Liver (tissue), 9 donors: ENCODE measurements around the gene ACOXL. TPM values are rescaled to one million over a fixed set of nuclear protein-coding genes. Genes with fewer than 3 reads are reported as not detected.

Source experiments
- DNase-seq: peaks from one replicate; pipeline ENCODE4 v3.0.0-alpha.2; 2017; ENCODE audit warnings: low spot score
- H3K27ac ChIP-seq, 2 donors: one replicate each; pipeline ENCODE4 v1.7.0; 2013; ENCODE audit warnings: inconsistent platforms in 2 of 2, low read length in 2 of 2, control low read depth in 1 of 2, low read depth in 1 of 2, mild to moderate bottlenecking in 1 of 2
- H3K27me3 ChIP-seq, 4 donors: one replicate each; pipeline versions ENCODE4 v1.6.1 to v1.7.0; 2013; ENCODE audit warnings: low read length in 3 of 4, inconsistent platforms in 1 of 4, mild to moderate bottlenecking in 1 of 4, moderate library complexity in 1 of 4; ENCODE audit not compliant: control insufficient read depth in 4 of 4, insufficient read depth in 4 of 4
- H3K36me3 ChIP-seq, 4 donors: one replicate each; pipeline versions ENCODE4 v1.6.1 to v1.7.0; 2013; ENCODE audit warnings: low read length in 3 of 4, mild to moderate bottlenecking in 3 of 4, low read depth in 1 of 4, moderate library complexity in 1 of 4; ENCODE audit not compliant: control insufficient read depth in 4 of 4, insufficient read depth in 3 of 4
- H3K4me1 ChIP-seq, 4 donors: one replicate each; pipeline versions ENCODE4 v1.6.1 to v1.7.0; 2013; ENCODE audit warnings: low read length in 3 of 4, mild to moderate bottlenecking in 3 of 4, moderate library complexity in 1 of 4; ENCODE audit not compliant: control insufficient read depth in 4 of 4, insufficient read depth in 4 of 4
- H3K4me3 ChIP-seq, 3 donors: one replicate each; pipeline versions ENCODE4 v1.6.1 to v1.7.0; 2013; ENCODE audit warnings: low read length in 3 of 3, control low read depth in 1 of 3, low read depth in 1 of 3, mild to moderate bottlenecking in 1 of 3
- H3K9ac ChIP-seq, 2 donors: one replicate each; pipeline ENCODE4 v1.7.0; 2013; ENCODE audit warnings: low read length in 2 of 2, mild to moderate bottlenecking in 2 of 2, moderate library complexity in 2 of 2, control low read depth in 1 of 2, low read depth in 1 of 2
- H3K9me3 ChIP-seq, 4 donors: one replicate each; pipeline versions ENCODE4 v1.6.1 to v1.7.0; 2013; ENCODE audit warnings: low read length in 3 of 4; ENCODE audit not compliant: control insufficient read depth in 4 of 4
- ATF3 ChIP-seq: IDR thresholded peaks from 2 replicates; pipeline ENCODE4 v1.6.1; 2016; ENCODE audit warnings: antibody characterized with exemption
- CTCF ChIP-seq: fragments of 150-350 bp; IDR thresholded peaks from 2 replicates; pipeline ENCODE4 v1.5.1; 2017; ENCODE audit warnings: improper control_type of control experiment, low read depth, low read length; ENCODE audit not compliant: missing input control
- EGR1 ChIP-seq, 2 donors: IDR thresholded peaks; 2 replicates each; pipeline ENCODE4 v1.6.1; 2016 to 2018; ENCODE audit warnings: antibody characterized with exemption in 2 of 2, low read depth in 2 of 2
- FOXA1 ChIP-seq: IDR thresholded peaks from 2 replicates; pipeline ENCODE4 v1.6.1; 2016; ENCODE audit warnings: antibody characterized with exemption
- GABPA ChIP-seq, 2 donors: IDR thresholded peaks in 1 of 2; conservative IDR thresholded peaks in 1 of 2; 2 replicates each; pipeline ENCODE4 v1.6.1; 2016; ENCODE audit warnings: antibody characterized with exemption in 2 of 2, mild to moderate bottlenecking in 1 of 2, moderate library complexity in 1 of 2
- HNF4A ChIP-seq, 2 donors: conservative IDR thresholded peaks; 2 replicates each; pipeline ENCODE4 v1.6.1; 2016; ENCODE audit warnings: antibody characterized with exemption in 2 of 2, mild to moderate bottlenecking in 2 of 2
- HNF4G ChIP-seq: IDR thresholded peaks from 2 replicates; pipeline ENCODE4 v1.6.1; 2016; ENCODE audit warnings: antibody characterized with exemption
- JUND ChIP-seq, 2 donors: IDR thresholded peaks; 2 replicates each; pipeline ENCODE4 v1.6.1; 2016; ENCODE audit warnings: antibody characterized with exemption in 2 of 2
- NR2F2 ChIP-seq: IDR thresholded peaks from 2 replicates; pipeline ENCODE4 v1.6.1; 2016; ENCODE audit warnings: antibody characterized with exemption
- RAD21 ChIP-seq, 2 donors: IDR thresholded peaks; 2 replicates each; pipeline ENCODE4 v1.6.1; 2016; ENCODE audit warnings: antibody characterized with exemption in 2 of 2, mild to moderate bottlenecking in 2 of 2
- RXRA ChIP-seq, 2 donors: IDR thresholded peaks; 2 replicates each; pipeline ENCODE4 v1.6.1; 2017 to 2018; ENCODE audit warnings: antibody characterized with exemption in 2 of 2, mild to moderate bottlenecking in 1 of 2
- SP1 ChIP-seq: IDR thresholded peaks from 2 replicates; pipeline ENCODE4 v1.6.1; 2018; ENCODE audit warnings: antibody characterized with exemption, mild to moderate bottlenecking
- TAF1 ChIP-seq: conservative IDR thresholded peaks from 2 replicates; pipeline ENCODE4 v1.6.1; 2016; ENCODE audit warnings: antibody characterized with exemption, mild to moderate bottlenecking
- YY1 ChIP-seq: IDR thresholded peaks from 2 replicates; pipeline ENCODE4 v1.6.1; 2016; ENCODE audit warnings: antibody characterized with exemption, mild to moderate bottlenecking
- ZBTB33 ChIP-seq: IDR thresholded peaks from 2 replicates; pipeline ENCODE4 v1.6.1; 2016; ENCODE audit warnings: antibody characterized with exemption
- WGBS: extraction: QIAGEN DNeasy Blood & Tissue Kit; methylation state at CpG from one replicate; pipeline ENCODE4 v1.1.7; 2013; 5-methylcytosine and 5-hydroxymethylcytosine counted together
- polyA plus RNA-seq, 2 donors: library from polyadenylated mRNA; stranded (reverse) in 1 of 2; unstranded in 1 of 2; fragments of 200-250 nt in 1 of 2; fragments of >200 nt in 1 of 2; fragmentation: Nextera tagmentation in 1 of 2; extraction: Ambion mirVana in 1 of 2; gene quantifications; one replicate each; pipeline versions ENCODE4 v1.2.1 to v1.2.3, GENCODE V29; 2013 to 2015
- total RNA-seq, 2 donors: library from RNA; depleted of rRNA; stranded (reverse); fragments of >200 nt; gene quantifications; one replicate each; pipeline ENCODE4 v1.2.3, GENCODE V29; 2014
- donor health status: healthy.
- donor health status: healthy.
- donor health status: healthy.
- donor health status: healthy.
- donor health status: healthy.

The ACOXL gene
- total and polyA plus RNA-seq, 4 donors, result 0.07 TPM; not detected in 3

- H3K36me3 ChIP-seq, result no peaks in the 10 kb centered on the region
- H3K9me3 ChIP-seq, result peaks cover 0 to under 1% (median 0%) of the 10 kb centered on the region in 4 donors
- H3K27me3 ChIP-seq, result no peaks in the 10 kb centered on the region
- 92% methylated on average over 10 of the region's 10 CpGs for WGBS
- no peak for TF ChIP-seq TAF1
- no peak for TF ChIP-seq JUND (IDR thresholded peaks at IDR 0.05)
- no peak for TF ChIP-seq RAD21 (IDR thresholded peaks at IDR 0.05)
- no peak for TF ChIP-seq FOXA1
- no peak for TF ChIP-seq ZBTB33
- no peak for TF ChIP-seq RXRA (IDR thresholded peaks at IDR 0.05)
- TF ChIP-seq YY1, result no peak
- TF ChIP-seq CTCF, result no peak
- TF ChIP-seq ATF3, result no peak
- TF ChIP-seq HNF4G, result no peak
- no peak for TF ChIP-seq SP1
- TF ChIP-seq GABPA (IDR thresholded peaks at IDR 0.05 in 1 of 2, conservative IDR thresholded peaks at IDR 0.05 in 1 of 2), result no peak
- H3K9ac ChIP-seq, result no peak overlapping the region
- no peaks in the 10 kb centered on the region for H3K4me1 ChIP-seq
- H3K27ac ChIP-seq, result no peak overlapping the region
- no peak overlapping the region for H3K4me3 ChIP-seq
- no peak for DNase-seq
These were observed 287.0 kb downstream of the ACOXL start for GRCh38 chr2:111019381-111019780.

- Histone ChIP-seq H3K4me3 (no peak overlapping the region), H3K4me1 (no peaks in the 10 kb centered on the region), H3K9ac (no peak overlapping the region), H3K9me3 (no peaks in the 10 kb centered on the region), H3K27ac (no peak overlapping the region), H3K36me3 (no peaks in the 10 kb centered on the region), H3K27me3 (no peaks in the 10 kb centered on the region)
- 86% methylated on average over 7 of the region's 7 CpGs for WGBS
- TF ChIP-seq JUND (IDR thresholded peaks at IDR 0.05), result no peak
- TF ChIP-seq TAF1, result no peak
- TF ChIP-seq EGR1 (IDR thresholded peaks at IDR 0.05; ENCODE audit: low read depth in 2 of 2), result no peak
- TF ChIP-seq NR2F2, result no peak
- TF ChIP-seq HNF4G, result no peak
- TF ChIP-seq HNF4A (conservative IDR thresholded peaks at IDR 0.05), result no peak
- TF ChIP-seq RAD21 (IDR thresholded peaks at IDR 0.05), result no peak
- no peak for DNase-seq
These were observed 290.3 kb downstream of the ACOXL start for GRCh38 chr2:111022633-111023032.

GRCh38 chr2:111024496-111024895, 292.1 kb downstream of the ACOXL start:
- H3K4me3 ChIP-seq, result no peak overlapping the region
- TF ChIP-seq JUND (IDR thresholded peaks at IDR 0.05), result no peak
- no peak for DNase-seq
- no peaks in the 10 kb centered on the region for H3K36me3 ChIP-seq
- no peaks in the 10 kb centered on the region for H3K9me3 ChIP-seq
- H3K4me1 ChIP-seq, result no peaks in the 10 kb centered on the region
- no peak overlapping the region for H3K9ac ChIP-seq
- H3K27ac ChIP-seq, result no peak overlapping the region
- WGBS, result 88% methylated on average over 4 of the region's 4 CpGs
- H3K27me3 ChIP-seq, result no peaks in the 10 kb centered on the region
